SU-DHL-6 (cell line): ENCODE data around the gene TUBGCP6.

ENCODE experiments used
- EZH2phosphoT487 ChIP-seq: fragments of 200-600 bp; sonication (generic), shearing (Covaris generic); conservative IDR thresholded peaks from 2 replicates; pipeline ENCODE4 v1.6.1; 2018; ENCODE audit warnings: mild to moderate bottlenecking, antibody characterized with exemption, low read length, moderate library complexity, mixed read lengths
- TF ChIP-seq, protein P1 (sequence below): fragments of 200-600 bp; sonication (generic); IDR thresholded peaks from one replicate; pipeline ENCODE4 v1.5.1; 2017; ENCODE audit warnings: antibody characterized with exemption, mild to moderate bottlenecking, low read length, moderate library complexity; ENCODE audit not compliant: insufficient read depth, poor library complexity, severe bottlenecking

DNA sequence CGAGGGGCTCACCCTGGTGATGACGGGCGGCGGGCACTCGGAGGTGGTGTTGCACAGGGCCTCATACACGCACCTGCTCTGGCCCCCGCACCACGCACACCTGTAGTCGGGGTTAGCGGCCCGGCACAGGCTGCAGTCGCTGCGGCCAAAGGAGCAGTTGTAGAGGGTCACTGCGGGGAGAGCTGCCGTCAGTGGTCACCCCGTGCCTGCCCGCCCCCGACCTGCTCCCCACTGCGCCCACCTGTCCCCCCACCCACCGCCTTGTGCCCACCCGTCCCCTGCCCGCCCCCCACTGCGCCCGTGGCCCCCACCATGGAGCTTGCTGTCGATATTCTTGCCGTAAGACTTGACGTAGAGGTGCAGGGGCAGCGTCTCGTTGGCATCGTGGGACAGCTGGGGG, 39.0 kb upstream of the TUBGCP6 start:
- no peak for TF ChIP-seq EZH2phosphoT487
- TF ChIP-seq, protein P1, sequence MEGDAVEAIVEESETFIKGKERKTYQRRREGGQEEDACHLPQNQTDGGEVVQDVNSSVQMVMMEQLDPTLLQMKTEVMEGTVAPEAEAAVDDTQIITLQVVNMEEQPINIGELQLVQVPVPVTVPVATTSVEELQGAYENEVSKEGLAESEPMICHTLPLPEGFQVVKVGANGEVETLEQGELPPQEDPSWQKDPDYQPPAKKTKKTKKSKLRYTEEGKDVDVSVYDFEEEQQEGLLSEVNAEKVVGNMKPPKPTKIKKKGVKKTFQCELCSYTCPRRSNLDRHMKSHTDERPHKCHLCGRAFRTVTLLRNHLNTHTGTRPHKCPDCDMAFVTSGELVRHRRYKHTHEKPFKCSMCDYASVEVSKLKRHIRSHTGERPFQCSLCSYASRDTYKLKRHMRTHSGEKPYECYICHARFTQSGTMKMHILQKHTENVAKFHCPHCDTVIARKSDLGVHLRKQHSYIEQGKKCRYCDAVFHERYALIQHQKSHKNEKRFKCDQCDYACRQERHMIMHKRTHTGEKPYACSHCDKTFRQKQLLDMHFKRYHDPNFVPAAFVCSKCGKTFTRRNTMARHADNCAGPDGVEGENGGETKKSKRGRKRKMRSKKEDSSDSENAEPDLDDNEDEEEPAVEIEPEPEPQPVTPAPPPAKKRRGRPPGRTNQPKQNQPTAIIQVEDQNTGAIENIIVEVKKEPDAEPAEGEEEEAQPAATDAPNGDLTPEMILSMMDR, result no peak
